Right ventricle myocardium superior (tissue), 1 donor: ENCODE results near the gene INSIG2. TPM values are rescaled to one million over a fixed set of nuclear protein-coding genes. Genes with fewer than 3 reads are reported as not detected.

Experiments
- ATAC-seq: fragments of 200-7000 bp; cut with Tn5 transposase; one replicate; pipeline ENCODE4 v1.9.1; 2020; ENCODE audit warnings: mild to moderate bottlenecking; ENCODE audit not compliant: poor library complexity
- DNase-seq: peaks from one replicate; pipeline ENCODE4 v3.0.0-alpha.2; 2020
- intact Hi-C: fragments of 100-400 bp; cut with DNase I; formaldehyde crosslinking; loops from one replicate; pipeline ENCODE4 v1.11.2; 2022
- long read RNA-seq: library from polyadenylated mRNA; unstranded; transcript quantifications from one replicate; pipeline ENCODE4 v2.0.0, GENCODE V29; 2021
- total RNA-seq: library from RNA; stranded (reverse); fragmentation: NEBNext Ultra II Directional; extraction: Animal tissue kit (Norgen Biotek cat#: 25700); gene quantifications from one replicate; pipeline ENCODE4 v1.2.1, GENCODE V29; 2021
- donor health status: DM: no; HTN: yes; CAD: no; lungs with severe emphysema.

The INSIG2 gene
- total RNA-seq = 16.2 TPM
- long read RNA-seq, transcript INSIG2-201 (6 exons, 2,590 nt) = major isoform, 32 of 43 reads
- long read RNA-seq, partial matches to known transcripts = 1 of 43 reads
- long read RNA-seq, other reads (novel, unspliced or antisense) = 8 of 43 reads

DNA sequence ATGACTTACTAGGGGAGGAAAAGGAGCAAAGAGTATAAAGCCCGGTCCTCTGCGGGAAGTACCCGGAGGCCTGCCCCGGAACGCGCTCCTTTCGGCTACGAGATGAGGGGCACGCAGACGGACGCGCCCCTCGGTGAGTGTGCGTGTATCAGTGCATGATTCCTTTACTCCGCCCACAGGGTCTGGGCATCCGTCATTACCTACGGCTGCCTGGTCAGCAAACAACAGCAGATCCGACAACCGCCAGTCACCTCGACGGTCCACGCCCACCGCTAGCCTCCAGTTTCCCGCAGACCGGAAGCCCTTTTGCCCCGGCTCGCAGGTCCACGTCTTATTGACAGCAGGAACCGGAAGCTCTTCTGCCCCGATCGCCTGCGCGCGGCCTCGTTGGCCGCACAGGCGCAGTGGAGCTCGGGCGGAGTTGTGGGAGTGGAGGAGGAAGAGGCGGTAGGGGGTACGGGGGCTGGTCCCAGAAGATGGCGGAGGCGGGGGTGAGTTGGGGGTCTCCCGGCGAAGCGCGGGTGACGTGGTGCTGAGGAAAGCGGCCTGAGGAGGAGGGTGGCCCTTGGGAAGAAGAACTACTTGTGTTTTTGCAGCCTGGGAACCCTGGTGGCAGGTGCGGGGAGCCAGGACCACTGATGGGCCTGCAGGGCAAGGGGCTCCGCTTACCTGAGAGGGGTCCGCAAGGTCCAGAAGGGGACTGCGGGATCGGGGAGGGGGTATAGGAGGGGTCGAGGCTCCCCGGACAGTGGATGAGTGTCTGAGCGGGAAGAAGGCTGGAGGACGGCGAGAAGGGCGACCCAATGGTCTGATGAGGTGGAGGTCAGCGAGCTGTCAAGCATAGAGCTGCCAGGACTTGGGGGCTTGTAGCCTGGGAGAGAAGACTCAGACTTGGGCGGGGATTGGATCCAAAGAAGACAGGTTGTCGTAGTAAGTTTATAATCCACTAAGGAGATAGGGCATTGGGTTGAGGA lies at the start of gene INSIG2:
INSIG2 (plus strand) TSS at position 421 of the 974 bp plus-strand sequence. CDS start 8,086 bp downstream, outside the sequence.
- ATAC-seq (peak; percentile 100), DNase-seq (peak; percentile 96)
- intact Hi-C loops = no loop called here

- intact Hi-C loops = no loop called here
- ATAC-seq (no peak), DNase-seq (no peak)
These were observed 47.4 kb upstream of the INSIG2 start for GRCh38 chr2:118040891-118041290.

DNA sequence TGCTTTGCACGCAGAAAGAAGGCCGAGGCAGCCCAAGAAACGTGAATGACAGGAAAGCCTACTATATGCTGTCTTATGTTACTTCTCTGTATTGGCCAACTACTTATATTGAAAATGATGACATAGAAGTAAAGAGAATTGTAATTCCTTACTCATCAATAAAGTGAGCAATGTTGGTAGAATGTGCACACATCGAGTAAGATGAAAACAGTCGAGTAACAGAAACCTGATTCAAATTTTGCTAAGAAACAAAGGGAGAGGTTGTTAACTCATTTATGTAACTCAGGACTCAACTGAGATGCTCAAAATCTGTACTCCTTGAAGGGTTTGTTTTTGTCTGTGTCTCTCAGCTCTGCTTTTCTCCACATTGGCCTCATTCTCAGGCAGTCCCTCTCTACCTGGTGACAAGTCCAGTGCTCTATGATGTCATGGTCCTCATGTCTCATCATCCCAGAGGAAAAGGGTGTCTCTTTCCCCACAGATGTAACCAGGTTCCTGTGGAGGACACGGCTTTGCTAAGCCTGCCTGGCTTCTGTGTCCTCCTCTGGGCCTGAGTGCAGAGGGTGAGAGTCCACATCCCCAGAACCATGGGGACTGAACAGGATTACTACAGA lies 44.1 kb upstream of the INSIG2 start:
- no peak for ATAC-seq
- DNase-seq = no peak
- intact Hi-C loops = no loop called here

DNA sequence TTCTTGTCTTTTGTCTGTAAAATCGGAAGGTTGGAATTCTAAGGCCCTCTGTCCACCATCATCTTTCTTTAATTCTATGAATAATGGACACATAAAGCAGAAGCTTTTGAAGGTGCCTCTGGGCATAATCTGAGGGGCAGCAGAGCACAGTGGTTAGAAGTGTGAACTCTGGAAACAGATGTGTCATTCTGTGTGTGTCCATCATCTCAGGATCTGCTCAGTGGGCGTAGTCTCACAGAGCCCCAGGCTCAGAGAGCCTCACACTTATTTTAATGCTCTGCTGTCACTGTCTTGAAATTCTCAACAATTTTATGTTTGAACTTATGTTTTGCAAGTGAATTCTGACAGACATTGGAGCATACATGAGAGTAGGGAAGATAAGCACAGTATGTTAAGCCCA lies 43.4 kb upstream of the INSIG2 start:
- ATAC-seq = no peak
- intact Hi-C loops = loop anchor here (5.0 kb wide), 1 partner anchor 812 kb away; no protein-coding TSS in a partner anchor

GRCh38 chr2:118045286-118045685 lies 43.0 kb upstream of the INSIG2 start:
- DNase-seq = no peak
- no peak for ATAC-seq
- intact Hi-C loops = loop anchor here (5.0 kb wide), 1 partner anchor 812 kb away; no protein-coding TSS in a partner anchor

More for the DNA sequence above, 43.4 kb upstream of the INSIG2 start:
- no peak for DNase-seq

GRCh38 chr2:118046634-118047210 lies 41.5 kb upstream of the INSIG2 start:
- no peak for DNase-seq
- intact Hi-C loops = loop anchor here (5.0 kb wide), 1 partner anchor 811 kb away; no protein-coding TSS in a partner anchor
- ATAC-seq = peak; percentile 67

GRCh38 chr2:118047380-118047826 lies 40.9 kb upstream of the INSIG2 start:
- intact Hi-C loops = loop anchor here (5.0 kb wide), 1 partner anchor 810 kb away; no protein-coding TSS in a partner anchor
- DNase-seq (no peak), ATAC-seq (no peak)

GRCh38 chr2:118048401-118048800 lies 39.9 kb upstream of the INSIG2 start:
- intact Hi-C loops = loop anchor here (5.0 kb wide), 1 partner anchor 809 kb away; no protein-coding TSS in a partner anchor
- ATAC-seq (no peak), DNase-seq (no peak)

GRCh38 chr2:118049140-118049815 lies 39.0 kb upstream of the INSIG2 start:
- intact Hi-C loops = loop anchor here (5.0 kb wide), 1 partner anchor 808 kb away; no protein-coding TSS in a partner anchor
- ATAC-seq = no peak
- DNase-seq = no peak

GRCh38 chr2:118049816-118050140 lies 38.5 kb upstream of the INSIG2 start:
- intact Hi-C loops = loop anchor here (5.0 kb wide), 1 partner anchor 808 kb away; no protein-coding TSS in a partner anchor
- ATAC-seq (no peak), DNase-seq (no peak)

- DNase-seq (no peak), ATAC-seq (no peak)
- intact Hi-C loops = no loop called here
These were observed 37.9 kb upstream of the INSIG2 start for GRCh38 chr2:118050386-118050785.

GRCh38 chr2:118050974-118051373 lies 37.3 kb upstream of the INSIG2 start:
- no peak for DNase-seq
- intact Hi-C loops = no loop called here
- no peak for ATAC-seq

DNA sequence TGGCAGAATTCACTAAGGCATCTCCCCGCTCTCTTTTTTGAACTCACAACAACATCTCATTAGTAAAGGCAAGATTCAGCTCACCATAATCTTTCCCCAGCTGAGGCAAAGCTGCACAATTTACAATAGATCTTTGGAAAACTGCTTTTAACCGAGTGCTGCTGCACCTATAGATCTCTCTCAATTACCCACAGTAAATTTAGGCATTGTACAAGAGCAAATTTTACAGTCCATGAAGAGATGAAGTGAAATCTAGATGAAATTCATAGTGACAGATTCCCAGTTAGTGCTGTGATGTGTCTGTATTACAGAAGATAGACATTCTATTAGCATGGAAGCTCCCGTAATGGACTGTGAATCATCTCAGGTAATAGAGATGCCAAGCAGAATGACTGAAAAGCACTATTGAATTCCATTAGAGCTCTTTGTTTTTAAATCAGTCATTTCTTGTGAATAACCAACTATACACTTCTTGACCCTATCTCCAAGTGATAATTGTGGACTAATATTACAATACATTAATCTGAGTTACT lies 36.4 kb upstream of the INSIG2 start:
- ATAC-seq = no peak
- intact Hi-C loops = no loop called here
- no peak for DNase-seq

DNA sequence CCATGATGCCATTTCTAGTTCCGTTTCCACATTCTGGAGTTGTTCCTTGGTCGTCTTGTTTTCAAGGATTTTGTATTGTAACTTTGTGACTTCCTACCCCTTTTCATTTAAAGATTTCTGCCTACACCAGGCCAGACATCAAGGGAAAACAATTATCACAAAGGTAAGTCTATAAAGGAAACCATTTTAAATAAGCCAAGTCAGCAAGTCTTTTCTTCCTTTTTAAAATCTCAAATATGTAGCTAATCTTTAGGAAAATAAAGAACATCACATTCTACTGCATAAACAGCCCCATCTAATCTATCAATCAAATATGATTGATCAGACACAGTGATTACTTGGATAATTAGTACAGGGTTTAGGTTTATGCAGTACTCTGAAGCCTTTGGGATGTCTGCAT lies 35.8 kb upstream of the INSIG2 start:
- ATAC-seq (no peak), DNase-seq (no peak)
- intact Hi-C loops = no loop called here

DNA sequence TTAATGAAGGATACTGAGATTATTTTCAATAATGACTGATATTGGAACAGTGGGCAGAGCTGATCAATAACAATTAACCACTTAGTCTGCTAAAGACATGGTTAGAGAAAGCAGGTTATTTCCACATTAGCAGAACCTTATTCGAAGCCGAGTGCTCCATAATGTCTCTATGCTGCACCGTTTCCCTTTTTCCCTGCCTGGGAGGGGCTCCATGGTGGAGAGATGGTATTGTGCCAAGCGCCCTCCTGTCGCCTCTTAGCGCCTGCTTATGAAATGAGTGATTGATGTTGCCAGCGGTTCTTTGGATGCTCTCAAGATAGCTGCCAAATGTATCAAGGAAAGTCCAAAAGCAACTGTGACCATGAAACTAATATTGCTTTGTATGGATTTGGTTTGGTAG lies 34.6 kb upstream of the INSIG2 start:
- ATAC-seq (no peak), DNase-seq (no peak)
- intact Hi-C loops = no loop called here

- intact Hi-C loops = no loop called here
- DNase-seq (no peak), ATAC-seq (no peak)
These were observed 33.9 kb upstream of the INSIG2 start for GRCh38 chr2:118054213-118055008.

GRCh38 chr2:118055512-118056164 lies 32.6 kb upstream of the INSIG2 start:
- ATAC-seq (no peak), DNase-seq (no peak)
- intact Hi-C loops = no loop called here
